H1 (cell line): ENCODE results near the gene UCP2. TPM values are rescaled to one million over a fixed set of nuclear protein-coding genes. Genes with fewer than 3 reads are reported as not detected.

Experiments
- HDAC2 ChIP-seq, 2 experiments: fragments of 300-600 bp in 1 of 2; sonication (generic) in 1 of 2; IDR thresholded peaks; 2 replicates each; pipeline ENCODE4 v1.6.1; 2011 to 2012; ENCODE audit warnings: low read depth in 2 of 2, low read length in 2 of 2, mild to moderate bottlenecking in 2 of 2, moderate library complexity in 2 of 2, borderline replicate concordance in 1 of 2, inconsistent platforms in 1 of 2
- JUN ChIP-seq: IDR thresholded peaks from 2 replicates; pipeline ENCODE4 v1.6.1; 2011; ENCODE audit warnings: low read depth, mild to moderate bottlenecking, improper control_type of control experiment, low read length
- MAFK ChIP-seq: IDR thresholded peaks from 2 replicates; pipeline ENCODE4 v1.6.1; 2012; ENCODE audit warnings: low read depth, mild to moderate bottlenecking, improper control_type of control experiment, low read length
- POU5F1 ChIP-seq: IDR thresholded peaks from 2 replicates; pipeline ENCODE4 v1.6.1; 2011; ENCODE audit warnings: low read depth, mild to moderate bottlenecking, low read length, moderate library complexity
- TEAD4 ChIP-seq: IDR thresholded peaks from 2 replicates; pipeline ENCODE4 v1.6.1; 2012; ENCODE audit warnings: low read depth, low read length, inconsistent platforms, mixed read lengths
- polyA plus RNA-seq, 7 experiments: library from polyadenylated mRNA; depleted of rRNA in 3 of 7; stranded (reverse) in 5 of 7; unstranded in 2 of 7; fragments of >200 nt in 5 of 7; fragments of 200-250 nt in 2 of 7; gene quantifications; 1 replicate in 5 of 7; 2 replicates in 1 of 7; 4 replicates in 1 of 7; pipeline versions ENCODE4 v1.2.1 to v1.2.3, GENCODE V29; 2011 to 2013; ENCODE audit warnings: missing spikeins in 2 of 7, mixed read lengths in 2 of 7
- total RNA-seq: library from RNA; stranded (reverse); fragmentation: NEBNext Ultra II Directional; extraction: Animal tissue kit (Norgen Biotek cat#: 25700); gene quantifications from 2 replicates; pipeline ENCODE4 v1.2.1, GENCODE V29; 2021

The UCP2 gene
- total and polyA plus RNA-seq, 2 of the 8 experiments (the other 6 are each of a cell fraction or from before 2014, with no cell fraction given), result 46.2 to 55.2 TPM

- TF ChIP-seq HDAC2 (IDR thresholded peaks at IDR 0.05; ENCODE audit: borderline replicate concordance in 1 of 2, low read depth in 2 of 2, low read length in 2 of 2), result no peak
- no peak for TF ChIP-seq JUN
- TF ChIP-seq TEAD4, result no peak
- no peak for TF ChIP-seq MAFK
- TF ChIP-seq POU5F1, result no peak
Measured at GRCh38 chr11:73957654-73958361, 24.8 kb downstream of the UCP2 start (continued).
